SKM-1 (cell line): ENCODE data around the gene JMJD7.
A peak's percentile ranks its signal among the peaks of the same experiment; 100 is the strongest.

Experiments used
- DNase-seq: peaks from one replicate; lab custom pipeline; 2025; ENCODE audit not compliant: unreplicated experiment; lab: John Stamatoyannopoulos, UW

JMJD7 gene

GRCh38 chr15:41827880-41828806 lies at the start of gene JMJD7:
Gene JMJD7, plus strand, starts transcription at chr15:41828092. Its CDS starts 33 bp downstream, at chr15:41828125.
- DNase-seq = peak; percentile 47

- no peak for DNase-seq
These were observed 49.4 kb upstream of the JMJD7 start for GRCh38 chr15:41778521-41778920.

GRCh38 chr15:41779662-41780157 lies 48.2 kb upstream of the JMJD7 start:
- DNase-seq = no peak

GRCh38 chr15:41780266-41780665 lies 47.6 kb upstream of the JMJD7 start:
- DNase-seq = no peak

GRCh38 chr15:41780727-41781126 lies 47.2 kb upstream of the JMJD7 start:
- no peak for DNase-seq

GRCh38 chr15:41782371-41783282 lies 45.3 kb upstream of the JMJD7 start:
- DNase-seq = no peak

- no peak for DNase-seq
These were observed 44.6 kb upstream of the JMJD7 start for GRCh38 chr15:41783296-41783695.

GRCh38 chr15:41788262-41788661 lies 39.6 kb upstream of the JMJD7 start:
- DNase-seq = no peak

- no peak for DNase-seq
These were observed 38.7 kb upstream of the JMJD7 start for GRCh38 chr15:41789236-41789635.

GRCh38 chr15:41789662-41790061 lies 38.2 kb upstream of the JMJD7 start:
- no peak for DNase-seq

GRCh38 chr15:41790169-41790568 lies 37.7 kb upstream of the JMJD7 start:
- DNase-seq = no peak

GRCh38 chr15:41790756-41791546 lies 36.9 kb upstream of the JMJD7 start:
- no peak for DNase-seq

- no peak for DNase-seq
These were observed 36.4 kb upstream of the JMJD7 start for GRCh38 chr15:41791547-41791937.

GRCh38 chr15:41792000-41792637 lies 35.8 kb upstream of the JMJD7 start:
- no peak for DNase-seq

- DNase-seq = no peak
These were observed 33.8 kb upstream of the JMJD7 start for GRCh38 chr15:41794081-41794480.

GRCh38 chr15:41795996-41796856 lies 31.7 kb upstream of the JMJD7 start:
- DNase-seq = no peak

GRCh38 chr15:41797201-41797944 lies 30.5 kb upstream of the JMJD7 start:
- DNase-seq = no peak

- no peak for DNase-seq
These were observed 29.0 kb upstream of the JMJD7 start for GRCh38 chr15:41798607-41799487.
